HG02943 (cell line): Measurements from ENCODE around the gene BEST2.

Experiments used
- ATAC-seq: cut with Tn5 transposase; IDR thresholded peaks from one replicate; pipeline ENCODE4 v1.9.1; 2021; ENCODE audit warnings: mild to moderate bottlenecking, low read depth, moderate library complexity; ENCODE audit not compliant: unreplicated experiment

BEST2 gene

GRCh38 chr19:12727745-12728433, 23.7 kb upstream of the BEST2 start:
- ATAC-seq, result no peak

GRCh38 chr19:12730064-12730463, 21.5 kb upstream of the BEST2 start:
- no peak for ATAC-seq

DNA sequence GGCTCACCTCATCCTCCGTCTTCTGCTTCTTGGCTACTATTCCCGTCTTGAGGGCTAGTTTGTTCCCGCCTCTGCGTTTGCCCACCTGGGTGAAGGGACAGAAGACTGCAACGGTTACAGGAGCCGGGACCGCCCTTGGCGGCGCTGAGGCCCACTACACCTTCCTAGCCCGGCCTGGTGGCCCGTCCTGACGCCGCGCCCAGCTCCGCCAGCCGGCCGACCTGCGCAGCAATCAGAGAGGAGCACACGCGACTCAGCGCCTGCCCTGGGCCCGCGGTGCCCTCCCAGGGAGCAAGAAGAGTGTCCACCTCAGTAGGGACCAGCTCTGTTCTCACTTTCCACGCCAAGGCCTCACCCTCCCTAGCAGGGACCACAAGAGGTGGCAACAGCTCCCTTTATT, 20.3 kb upstream of the BEST2 start:
- ATAC-seq, result no peak

DNA sequence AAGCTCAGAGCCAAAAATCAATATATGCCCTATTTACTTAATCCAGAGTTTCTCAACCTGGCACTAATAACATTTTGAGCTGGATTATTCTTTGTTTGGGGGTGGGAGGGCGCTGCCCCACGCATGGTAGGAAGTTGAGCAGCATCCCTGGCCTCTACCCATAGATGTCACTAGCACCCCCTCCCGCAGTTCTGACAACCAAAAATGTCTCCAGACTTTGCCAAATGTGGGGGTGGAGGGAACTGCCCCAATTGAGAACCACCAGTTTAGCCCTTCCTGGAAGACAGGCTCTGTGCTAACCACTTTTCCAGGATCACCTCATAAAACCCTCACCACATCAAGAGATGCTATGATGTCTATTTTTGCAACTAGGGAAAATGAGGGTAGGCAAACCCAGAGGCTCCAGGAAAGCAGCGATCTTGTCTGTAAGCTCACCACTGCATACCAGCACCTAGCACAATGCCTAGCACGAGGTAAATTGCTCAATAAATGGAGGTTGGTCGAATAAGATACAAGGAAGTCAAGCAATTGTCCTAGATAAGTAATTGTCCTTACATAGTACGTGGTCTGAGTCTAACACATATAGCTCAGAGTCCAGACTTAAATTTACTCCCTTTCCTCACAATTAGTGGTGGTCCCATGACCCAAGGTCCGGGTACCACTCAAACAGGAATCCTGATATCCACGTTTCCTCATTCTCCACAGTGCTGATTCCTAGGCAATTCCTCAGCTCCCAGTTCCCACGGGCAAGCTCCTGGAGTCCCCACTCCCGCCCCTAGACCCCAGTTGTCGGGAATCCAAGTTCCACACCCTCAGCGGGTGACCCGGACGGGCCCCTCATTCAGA, 18.0 kb upstream of the BEST2 start:
- ATAC-seq, result no peak

- ATAC-seq, result peak; percentile 50
Observed at GRCh38 chr19:12736995-12737834, 14.4 kb upstream of the BEST2 start, which contains the start of gene GET3. Gene GET3 (plus strand): TSS chr19:12737497. CDS start chr19:12737506, 9 bp downstream.

DNA sequence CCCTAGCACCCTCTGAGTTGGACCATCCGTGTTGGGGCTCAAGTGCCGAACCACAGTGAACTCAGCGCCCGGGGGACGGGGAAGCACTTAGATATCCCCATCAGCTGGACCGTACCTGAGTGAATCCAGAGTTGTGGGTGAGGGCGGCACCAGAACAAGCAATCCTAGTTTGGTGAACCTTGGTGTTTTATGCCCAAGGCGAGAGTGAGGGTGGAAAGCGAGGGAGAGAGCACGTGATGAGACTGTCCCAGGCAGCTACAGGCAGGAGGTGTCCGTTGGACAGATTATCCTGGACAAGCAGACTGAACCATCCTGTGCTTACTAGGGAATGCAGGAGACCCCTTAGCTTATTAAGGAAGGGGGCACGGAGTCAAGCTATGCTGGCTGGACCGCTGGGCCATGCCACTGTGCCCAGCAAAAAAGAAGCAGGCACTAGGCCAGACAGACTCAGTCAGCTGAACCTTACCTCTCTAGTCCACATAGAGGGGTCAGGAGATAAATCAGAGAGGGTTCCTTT, 13.7 kb upstream of the BEST2 start:
- no peak for ATAC-seq

GRCh38 chr19:12745166-12745897, 6.3 kb upstream of the BEST2 start:
- ATAC-seq, result no peak

DNA sequence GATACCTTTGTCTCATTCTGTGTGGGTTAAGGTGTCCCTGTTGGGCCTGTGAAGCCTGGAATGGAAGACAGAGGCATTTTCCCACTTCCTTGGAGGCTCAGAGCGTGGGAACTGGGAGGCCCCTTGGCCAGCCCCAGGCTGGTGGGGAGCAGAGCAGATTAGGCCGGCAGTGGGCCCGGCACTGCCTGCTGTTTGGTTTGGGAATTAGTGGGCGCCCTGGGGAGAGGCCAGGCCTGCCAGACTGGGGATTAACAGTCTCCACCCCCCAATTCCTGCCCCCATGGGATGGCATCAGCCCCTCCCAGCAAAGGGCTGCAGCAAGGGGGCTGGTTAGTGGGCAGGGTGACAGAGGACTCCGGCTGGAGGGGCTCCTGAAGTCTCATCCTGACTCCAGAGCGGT, 3.1 kb upstream of the BEST2 start:
- no peak for ATAC-seq

DNA sequence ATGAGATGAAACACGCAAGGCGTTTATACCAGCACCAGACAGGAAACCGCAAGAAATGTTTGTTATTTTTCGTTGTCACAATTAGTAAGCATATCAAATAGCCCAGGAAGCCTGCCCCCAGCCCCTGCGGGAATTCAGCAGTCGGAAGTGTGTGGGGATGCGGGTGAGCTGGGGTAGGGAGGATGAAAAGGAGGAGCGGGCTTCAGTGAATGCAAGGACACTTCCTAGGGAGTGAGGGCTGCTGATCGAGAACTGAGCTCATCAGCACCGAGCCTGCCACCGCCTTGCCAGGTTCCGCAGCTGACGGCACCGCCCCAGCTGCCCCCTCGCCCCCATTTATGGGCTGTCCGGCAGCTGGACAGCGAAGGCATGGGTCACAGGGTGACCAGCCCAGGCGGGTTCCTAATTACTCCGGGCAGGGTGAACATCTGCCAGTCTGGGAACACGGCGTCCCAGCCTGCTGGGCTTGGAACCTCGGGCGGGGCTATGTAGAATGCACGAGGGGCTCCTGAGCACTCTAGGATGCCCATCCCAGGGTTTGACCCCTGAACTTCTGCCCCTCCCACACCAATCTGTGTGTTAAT, 1.6 kb upstream of the BEST2 start:
- ATAC-seq, result no peak

DNA sequence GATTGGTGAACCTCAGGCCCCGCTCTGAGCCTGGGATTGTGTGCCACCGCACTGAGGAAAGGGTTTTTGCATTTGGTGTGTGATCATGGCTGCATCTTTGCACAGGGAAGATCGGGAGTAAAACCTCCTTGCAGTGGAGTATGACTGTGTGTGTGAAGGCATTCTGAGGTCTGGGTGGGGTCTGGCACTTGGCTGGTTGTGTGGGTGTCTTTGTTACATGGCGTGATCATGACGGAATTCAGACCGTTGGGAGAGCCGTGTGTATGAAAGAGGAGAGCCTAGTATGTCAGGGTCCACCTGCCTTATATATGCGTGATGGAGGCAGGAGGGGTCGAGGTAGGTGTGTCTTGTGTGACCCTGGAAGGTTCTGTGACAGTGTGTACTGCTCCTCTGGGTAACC, 740 bp upstream of the BEST2 start:
- no peak for ATAC-seq

DNA sequence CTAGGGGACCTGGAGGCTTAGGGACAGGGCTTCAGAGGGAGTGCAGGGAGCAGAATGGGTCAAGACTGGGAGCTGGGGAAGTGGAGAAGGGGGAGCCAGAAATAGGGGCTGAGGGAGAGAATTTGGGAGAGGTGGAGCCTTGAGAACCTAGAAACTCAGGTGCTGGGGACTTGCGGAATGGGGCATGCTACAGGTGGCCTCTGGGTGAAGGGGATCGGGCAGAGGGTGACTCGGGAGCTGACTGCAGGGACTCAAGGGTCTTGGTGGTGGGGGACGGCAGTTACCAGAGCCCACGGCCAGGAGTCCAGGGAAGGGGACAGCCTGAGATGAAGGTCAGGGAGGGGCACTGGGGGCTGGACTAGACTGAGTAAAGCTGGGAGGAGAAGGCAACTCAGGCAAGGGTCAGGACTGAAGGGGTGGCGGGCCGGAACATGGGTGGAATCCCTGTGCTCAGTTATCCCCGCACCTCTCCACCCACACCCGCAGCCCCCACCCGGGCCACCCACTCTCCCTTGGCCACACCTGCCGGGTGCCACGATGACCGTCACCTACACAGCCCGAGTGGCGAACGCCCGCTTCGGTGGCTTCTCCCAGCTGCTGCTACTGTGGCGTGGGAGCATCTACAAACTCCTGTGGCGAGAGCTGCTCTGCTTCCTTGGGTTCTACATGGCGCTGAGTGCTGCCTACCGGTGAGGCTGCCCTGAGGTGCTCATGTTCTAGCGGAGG, 628 bp downstream of the BEST2 start:
- ATAC-seq, result no peak

DNA sequence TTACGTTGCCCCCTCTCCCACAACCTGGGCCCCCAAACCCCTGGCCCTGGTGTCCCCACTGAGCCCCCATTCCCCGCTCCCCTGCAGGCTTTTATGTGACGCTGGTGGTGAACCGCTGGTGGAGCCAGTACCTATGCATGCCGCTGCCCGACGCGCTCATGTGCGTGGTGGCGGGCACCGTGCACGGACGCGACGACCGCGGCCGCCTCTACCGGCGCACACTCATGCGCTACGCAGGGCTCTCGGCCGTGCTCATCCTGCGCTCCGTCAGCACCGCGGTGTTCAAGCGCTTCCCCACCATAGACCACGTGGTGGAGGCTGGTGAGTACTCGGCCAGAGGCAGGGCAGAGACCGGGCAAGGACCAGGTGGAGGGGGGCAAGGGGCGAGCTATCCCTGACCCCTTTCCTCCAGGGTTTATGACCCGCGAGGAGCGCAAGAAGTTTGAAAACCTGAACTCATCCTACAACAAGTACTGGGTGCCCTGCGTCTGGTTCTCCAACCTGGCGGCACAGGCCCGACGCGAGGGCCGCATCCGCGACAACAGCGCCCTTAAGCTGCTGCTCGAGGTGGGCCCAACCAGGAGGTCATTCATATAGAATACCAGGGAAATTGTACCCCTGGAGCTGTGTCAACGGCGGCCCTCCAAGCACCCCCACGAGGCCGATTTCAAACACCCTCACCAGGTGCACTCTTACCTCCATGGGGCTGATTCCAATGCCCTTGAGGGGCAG, 3.0 kb downstream of the BEST2 start:
- no peak for ATAC-seq

GRCh38 chr19:12756150-12756883, 4.7 kb downstream of the BEST2 start:
- ATAC-seq, result no peak

DNA sequence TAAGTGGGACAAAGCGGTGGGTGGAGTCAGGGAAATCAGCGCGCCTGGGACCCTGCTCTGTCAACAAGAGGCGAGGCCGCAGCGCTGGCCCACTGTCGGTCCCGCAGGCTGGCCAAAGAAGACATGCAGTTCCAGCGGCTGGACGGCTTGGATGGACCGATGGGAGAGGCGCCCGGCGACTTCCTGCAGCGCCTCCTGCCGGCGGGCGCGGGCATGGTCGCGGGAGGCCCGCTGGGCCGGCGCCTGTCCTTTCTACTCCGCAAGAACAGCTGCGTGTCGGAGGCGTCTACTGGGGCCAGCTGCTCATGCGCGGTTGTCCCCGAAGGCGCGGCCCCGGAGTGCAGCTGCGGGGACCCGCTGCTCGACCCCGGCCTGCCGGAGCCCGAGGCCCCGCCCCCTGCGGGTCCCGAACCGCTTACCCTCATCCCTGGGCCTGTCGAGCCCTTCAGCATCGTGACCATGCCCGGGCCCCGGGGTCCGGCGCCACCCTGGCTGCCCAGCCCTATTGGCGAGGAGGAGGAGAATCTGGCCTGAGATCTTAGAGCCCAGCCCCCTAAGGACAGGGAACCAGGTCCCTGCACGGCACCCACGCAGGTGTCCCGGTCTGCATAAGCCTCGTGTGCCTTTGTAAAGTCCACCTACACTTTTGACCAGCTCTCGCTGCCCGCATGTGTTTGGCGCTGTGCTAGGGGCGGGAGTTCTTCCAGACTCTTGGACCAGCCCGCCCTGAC, 6.1 kb downstream of the BEST2 start:
- no peak for ATAC-seq

- ATAC-seq, result no peak
Observed at GRCh38 chr19:12759686-12760085, 8.1 kb downstream of the BEST2 start.

DNA sequence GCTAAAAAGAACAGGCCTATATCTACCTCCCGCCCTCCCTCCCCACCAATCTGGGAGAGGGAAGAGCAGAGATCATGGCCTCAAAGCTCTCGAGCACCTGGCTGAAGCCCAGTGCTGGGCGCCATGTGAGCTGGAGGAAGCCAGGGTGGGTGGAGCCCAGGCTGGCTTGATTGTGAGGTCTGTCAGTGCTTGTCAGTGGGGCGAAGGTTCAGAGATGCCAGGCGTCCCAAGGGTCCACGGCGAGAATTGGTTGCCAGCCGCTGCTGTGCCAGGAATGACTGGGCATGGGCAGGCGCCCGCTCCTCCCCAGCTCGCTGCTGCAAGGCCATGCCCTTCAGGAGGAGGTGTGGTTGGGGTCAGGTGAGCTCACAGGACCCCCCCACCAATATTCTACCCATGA, 11.5 kb downstream of the BEST2 start:
- no peak for ATAC-seq

DNA sequence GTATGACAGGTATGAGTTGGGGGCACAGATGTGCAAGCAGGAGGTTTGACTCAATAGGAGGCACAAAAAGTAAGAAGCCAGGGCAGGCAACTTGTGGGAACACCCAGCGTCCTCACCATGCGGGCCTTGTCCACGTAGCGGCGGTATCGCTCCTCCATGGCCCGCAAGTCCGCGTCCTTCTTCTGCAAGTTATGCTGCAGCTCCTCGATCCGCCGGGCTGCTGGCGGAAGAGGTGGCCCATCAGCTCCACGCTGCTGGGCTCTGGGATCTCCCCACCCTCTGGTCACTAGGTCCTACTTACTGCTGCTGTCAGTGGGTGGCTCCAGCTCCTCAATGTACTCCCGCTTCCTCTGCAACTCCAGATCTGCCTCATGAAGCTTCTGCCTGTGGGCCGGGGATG, 13.1 kb downstream of the BEST2 start:
- no peak for ATAC-seq
